OCI-LY7 (cell line): Measurements from ENCODE around the gene KIFBP. TPM values are rescaled to one million over a fixed set of nuclear protein-coding genes. Genes with fewer than 3 reads are reported as not detected.

Experiments
- BruUV-seq: library from RNA; stranded (reverse); fragments of 400-500 nt; replicated peaks from 2 replicates; lab custom pipeline; 2021; lab: Mats Ljungman, UMichigan
- CTCF ChIA-PET: fragments of 300-600 bp; sonication (Branson Sonifier 250); formaldehyde crosslinking; loops from one replicate; lab custom pipeline; 2022; ENCODE audit warnings: antibody characterized with exemption; ENCODE audit not compliant: unreplicated experiment; lab: Charles Lee
- POLR2A ChIA-PET: fragments of 300-600 bp; sonication (Branson Sonifier 250); formaldehyde crosslinking; loops from one replicate; lab custom pipeline; 2022; ENCODE audit warnings: antibody characterized with exemption; lab: Charles Lee
- DNase-seq: peaks from one replicate; pipeline ENCODE4 v3.0.0-alpha.2; 2015; ENCODE audit warnings: low spot score
- H2AFZ ChIP-seq: fragments of 200-600 bp; sonication (generic), shearing (Covaris generic); 2 replicates; pipeline ENCODE4 v1.6.1; 2014; ENCODE audit warnings: mild to moderate bottlenecking, antibody characterized with exemption, low read length, moderate library complexity
- H3K27ac ChIP-seq: fragments of 200-600 bp; sonication (generic); 2 replicates; pipeline ENCODE4 v1.5.1; 2014; ENCODE audit warnings: mixed run types, low read depth, mild to moderate bottlenecking, moderate library complexity, low read length, inconsistent platforms; ENCODE audit not compliant: poor library complexity, severe bottlenecking
- H3K36me3 ChIP-seq: fragments of 200-600 bp; sonication (generic); 2 replicates; pipeline ENCODE4 v1.6.1; 2014; ENCODE audit warnings: mild to moderate bottlenecking, antibody characterized with exemption, low read length, moderate library complexity, mixed read lengths; ENCODE audit not compliant: insufficient read depth
- H3K4me1 ChIP-seq: fragments of 200-600 bp; sonication (generic); 2 replicates; pipeline ENCODE4 v1.5.1; 2014; ENCODE audit warnings: mild to moderate bottlenecking, low read length; ENCODE audit not compliant: insufficient read depth, poor library complexity, severe bottlenecking
- H3K4me2 ChIP-seq: fragments of 200-600 bp; sonication (generic); 2 replicates; pipeline ENCODE4 v1.6.1; 2014; ENCODE audit warnings: mild to moderate bottlenecking, low read length
- H3K4me3 ChIP-seq: fragments of 200-600 bp; sonication (generic); 2 replicates; pipeline ENCODE4 v1.5.1; 2014; ENCODE audit warnings: mild to moderate bottlenecking, low read depth, low read length; ENCODE audit not compliant: poor library complexity, severe bottlenecking
- H3K79me2 ChIP-seq: fragments of 200-600 bp; sonication (generic); 2 replicates; pipeline ENCODE4 v1.6.1; 2016; ENCODE audit warnings: low read depth, mild to moderate bottlenecking, low read length, moderate library complexity, mixed read lengths; ENCODE audit not compliant: insufficient read depth
- H3K9me2 ChIP-seq: fragments of 200-600 bp; sonication (generic); 2 replicates; pipeline ENCODE4 v1.6.1; 2016; ENCODE audit warnings: mild to moderate bottlenecking, low read length, mixed read lengths; ENCODE audit not compliant: insufficient read depth
- H3K9me3 ChIP-seq: fragments of 200-600 bp; sonication (generic); 2 replicates; pipeline ENCODE4 v1.6.1; 2014; ENCODE audit warnings: mild to moderate bottlenecking, mixed run types, low read length, mixed read lengths
- H4K20me1 ChIP-seq: fragments of 200-600 bp; sonication (generic); 2 replicates; pipeline ENCODE4 v1.6.1; 2014; ENCODE audit warnings: mild to moderate bottlenecking, antibody characterized with exemption, low read length, moderate library complexity, mixed read lengths; ENCODE audit not compliant: insufficient read depth
- EZH2phosphoT487 ChIP-seq: fragments of 200-600 bp; sonication (generic); IDR thresholded peaks from 2 replicates; pipeline ENCODE4 v1.6.1; 2018; ENCODE audit warnings: low read depth, borderline replicate concordance, mild to moderate bottlenecking, mixed run types, antibody characterized with exemption, low read length, moderate library complexity, mixed read lengths
- intact Hi-C: fragments of 100-400 bp; cut with micrococcal nuclease; formaldehyde crosslinking; loops from one replicate; pipeline ENCODE4 v1.10.0; 2022; ENCODE audit not compliant: unreplicated experiment
- total RNA-seq, 2 experiments: library from RNA; depleted of rRNA in 1 of 2; stranded (reverse); fragments of >200 nt in 1 of 2; shearing (Covaris generic) in 1 of 2; gene quantifications; 2 replicates each; pipeline ENCODE4 v1.2.3, GENCODE V29; 2014 to 2022
- TF ChIP-seq, protein P1 (sequence below): fragments of 200-600 bp; sonication (generic); conservative IDR thresholded peaks from 2 replicates; pipeline ENCODE4 v1.5.1; 2014; ENCODE audit warnings: mild to moderate bottlenecking, antibody characterized with exemption, low read length, moderate library complexity, mixed read lengths

KIFBP gene
- total RNA-seq, 2 experiments from 2014 or later = 5.4 to 11.9 TPM

DNA sequence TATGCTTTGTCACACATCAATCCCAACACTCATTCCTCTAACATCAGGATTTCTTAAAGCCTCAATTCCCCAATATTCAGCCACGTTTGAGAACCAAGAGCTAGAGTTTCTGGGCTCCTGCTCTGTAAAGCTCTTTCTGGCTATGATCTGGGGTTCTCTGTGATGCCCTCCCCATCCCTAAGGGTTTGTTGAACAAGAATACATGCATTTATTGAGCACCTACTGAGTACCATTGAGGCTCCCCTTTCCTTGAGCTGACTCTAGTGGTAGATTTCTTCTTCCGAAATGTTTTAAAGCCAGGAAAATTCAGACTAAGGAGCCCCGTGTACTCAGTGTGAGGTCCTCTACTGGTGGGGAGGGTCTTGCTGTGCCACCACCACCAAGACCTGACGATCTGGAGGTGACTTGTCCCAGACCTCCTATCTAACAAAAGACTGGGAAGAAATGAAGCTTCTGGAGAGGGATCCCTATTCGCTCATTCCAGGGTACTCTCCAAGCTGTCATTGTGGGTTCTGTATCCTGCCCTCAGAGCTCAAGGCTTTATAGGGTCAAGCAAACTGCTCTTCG, 76.2 kb downstream of the KIFBP start:
- intact Hi-C loops = no loop called here
- no peak overlapping the region for H3K27ac ChIP-seq
- POLR2A ChIA-PET = interaction anchor here (0.6 to 1.1 kb wide), 2 partner anchors 15 to 21 kb away, joined by 3 to 4 read pairs; no protein-coding TSS in a partner anchor

DNA sequence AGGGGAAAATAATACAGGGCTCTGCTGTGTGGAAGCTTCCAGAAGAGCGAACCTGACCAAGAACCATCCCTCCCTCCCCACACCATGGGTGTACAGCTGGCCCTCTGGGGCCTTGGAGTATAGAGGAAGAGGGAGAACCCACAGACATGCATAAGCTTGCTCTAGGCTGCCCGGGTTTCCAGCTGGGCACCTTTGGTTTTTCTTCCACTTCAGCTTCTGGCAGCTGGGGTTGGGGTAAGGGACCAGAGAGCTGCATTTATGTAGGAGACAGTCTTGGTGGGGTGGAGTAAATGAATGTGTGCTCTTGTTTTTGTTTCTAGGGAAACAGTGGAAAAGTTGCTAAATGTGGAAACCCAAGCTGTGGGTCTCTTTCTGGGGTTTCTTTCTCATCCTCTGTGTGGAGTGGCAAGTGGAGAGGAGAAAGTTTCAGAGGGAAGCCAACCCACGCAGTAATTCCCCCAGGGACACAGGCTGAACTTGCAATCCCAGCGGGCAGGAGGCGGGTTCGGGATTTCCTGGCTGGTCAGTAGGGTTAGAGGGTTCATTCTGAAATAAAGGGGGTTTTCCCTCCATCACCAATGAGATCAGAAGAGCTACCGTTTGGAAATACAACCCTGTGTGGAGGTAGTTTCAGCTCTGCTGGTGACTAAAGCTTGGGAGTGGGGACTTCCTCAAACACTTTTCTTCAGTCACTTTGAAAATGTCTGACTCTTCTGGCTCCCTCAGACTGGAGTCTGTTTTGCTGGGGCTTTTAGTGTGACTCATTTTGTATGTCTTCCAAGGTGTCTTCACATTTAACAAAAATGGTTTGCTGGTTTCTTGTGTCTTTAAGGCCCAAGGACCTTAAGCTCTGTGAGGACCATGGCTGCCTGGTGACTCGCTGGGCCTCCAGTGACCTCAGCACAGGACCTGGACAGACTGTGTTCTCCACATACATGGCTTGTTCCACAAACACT, 77.1 kb downstream of the KIFBP start:
- no peaks in the 10 kb centered on the region for H3K4me1 ChIP-seq
- no TSS peak for BruUV-seq
- H3K36me3 ChIP-seq = no peaks in the 10 kb centered on the region
- intact Hi-C loops = no loop called here
- H4K20me1 ChIP-seq = no peaks in the 10 kb centered on the region
- ChIA-PET CTCF (interaction anchor here (0.5 kb wide), 1 partner anchor 384 kb away, joined by 5 read pairs; no protein-coding TSS in a partner anchor), POLR2A (interaction anchor here (0.5 to 1.1 kb wide), 4 partner anchors 14 to 77 kb away, joined by 3 to 4 read pairs (median 4); partner anchors contain the start of gene SRGN)
- H3K79me2 ChIP-seq = no peaks in the 10 kb centered on the region
- no peak overlapping the region for H2AFZ ChIP-seq
- no peaks in the 10 kb centered on the region for H3K9me2 ChIP-seq
- no peak overlapping the region for H3K27ac ChIP-seq
- H3K4me2 ChIP-seq = no peak overlapping the region
- no peak overlapping the region for H3K4me3 ChIP-seq
- TF ChIP-seq, protein P1, sequence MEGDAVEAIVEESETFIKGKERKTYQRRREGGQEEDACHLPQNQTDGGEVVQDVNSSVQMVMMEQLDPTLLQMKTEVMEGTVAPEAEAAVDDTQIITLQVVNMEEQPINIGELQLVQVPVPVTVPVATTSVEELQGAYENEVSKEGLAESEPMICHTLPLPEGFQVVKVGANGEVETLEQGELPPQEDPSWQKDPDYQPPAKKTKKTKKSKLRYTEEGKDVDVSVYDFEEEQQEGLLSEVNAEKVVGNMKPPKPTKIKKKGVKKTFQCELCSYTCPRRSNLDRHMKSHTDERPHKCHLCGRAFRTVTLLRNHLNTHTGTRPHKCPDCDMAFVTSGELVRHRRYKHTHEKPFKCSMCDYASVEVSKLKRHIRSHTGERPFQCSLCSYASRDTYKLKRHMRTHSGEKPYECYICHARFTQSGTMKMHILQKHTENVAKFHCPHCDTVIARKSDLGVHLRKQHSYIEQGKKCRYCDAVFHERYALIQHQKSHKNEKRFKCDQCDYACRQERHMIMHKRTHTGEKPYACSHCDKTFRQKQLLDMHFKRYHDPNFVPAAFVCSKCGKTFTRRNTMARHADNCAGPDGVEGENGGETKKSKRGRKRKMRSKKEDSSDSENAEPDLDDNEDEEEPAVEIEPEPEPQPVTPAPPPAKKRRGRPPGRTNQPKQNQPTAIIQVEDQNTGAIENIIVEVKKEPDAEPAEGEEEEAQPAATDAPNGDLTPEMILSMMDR = no peak
- TF ChIP-seq EZH2phosphoT487 = no peak
- DNase-seq = no peak
- no peaks in the 10 kb centered on the region for H3K9me3 ChIP-seq

More for the DNA sequence above, 76.2 kb downstream of the KIFBP start:
- no peak overlapping the region for H2AFZ ChIP-seq
- no peak overlapping the region for H3K4me2 ChIP-seq
- H3K36me3 ChIP-seq = no peaks in the 10 kb centered on the region
- no peaks in the 10 kb centered on the region for H3K4me1 ChIP-seq
- H3K9me3 ChIP-seq = no peaks in the 10 kb centered on the region
- H3K4me3 ChIP-seq = no peak overlapping the region
- TF ChIP-seq EZH2phosphoT487 = no peak
- TF ChIP-seq, protein P1 = no peak
- DNase-seq = no peak
- no peaks in the 10 kb centered on the region for H3K9me2 ChIP-seq
- H4K20me1 ChIP-seq = no peaks in the 10 kb centered on the region
- no TSS peak for BruUV-seq
- H3K79me2 ChIP-seq = no peaks in the 10 kb centered on the region
- CTCF ChIA-PET = interaction anchor here (0.5 kb wide), 1 partner anchor 385 kb away, joined by 5 read pairs; no protein-coding TSS in a partner anchor

Other genes starting within 250 kb of the KIFBP start
- 2.8 and 3.6 TPM in 2 replicates for gene STOX1, start 161.3 kb upstream of the KIFBP start, total RNA-seq (2014; rRNA removed; shearing (Covaris generic))
- 2.5 and 2.6 TPM in 2 replicates for gene STOX1, start 161.3 kb upstream of the KIFBP start, total RNA-seq (2022)
- 29.0 and 31.1 TPM in 2 replicates for gene DDX50, start 87.5 kb upstream of the KIFBP start, total RNA-seq (2014; rRNA removed; shearing (Covaris generic))
- 49.1 and 51.3 TPM in 2 replicates for gene DDX50, start 87.5 kb upstream of the KIFBP start, total RNA-seq (2022)
- 107 and 133 TPM in 2 replicates for gene DDX21, start 32.6 kb upstream of the KIFBP start, total RNA-seq (2014; rRNA removed; shearing (Covaris generic))
- gene DDX21, start 32.6 kb upstream of the KIFBP start, total RNA-seq (2022) = 135 and 159 TPM in 2 replicates
- 15.1 and 16.3 TPM in 2 replicates for gene SRGN, start 99.3 kb downstream of the KIFBP start, total RNA-seq (2014; rRNA removed; shearing (Covaris generic))
- gene SRGN, start 99.3 kb downstream of the KIFBP start, total RNA-seq (2022) = 5.8 and 9.1 TPM in 2 replicates
- 9.9 and 10.0 TPM in 2 replicates for gene VPS26A, start 135.4 kb downstream of the KIFBP start, total RNA-seq (2014; rRNA removed; shearing (Covaris generic))
- gene VPS26A, start 135.4 kb downstream of the KIFBP start, total RNA-seq (2022) = 33.6 and 41.7 TPM in 2 replicates
- 26.5 and 27.0 TPM in 2 replicates for gene SUPV3L1, start 191.4 kb downstream of the KIFBP start, total RNA-seq (2014; rRNA removed; shearing (Covaris generic))
- gene SUPV3L1, start 191.4 kb downstream of the KIFBP start, total RNA-seq (2022) = 40.9 and 47.9 TPM in 2 replicates
- gene HKDC1, start 231.5 kb downstream of the KIFBP start, total RNA-seq (2014; rRNA removed; shearing (Covaris generic)) = not detected in 2 replicates
- not detected in 2 replicates for gene HKDC1, start 231.5 kb downstream of the KIFBP start, total RNA-seq (2022)